Caco-2 (cell line): ENCODE measurements around the gene SSBP2. TPM values are rescaled to one million over a fixed set of nuclear protein-coding genes. Genes with fewer than 3 reads are reported as not detected.

Experiments
- BruUV-seq: library from RNA; stranded (reverse); fragments of 400-500 nt; replicated peaks from 2 replicates; lab custom pipeline; 2021; lab: Mats Ljungman, UMichigan
- CTCF ChIA-PET: fragments of 300-600 bp; sonication (Branson Sonifier 250); formaldehyde crosslinking; loops from one replicate; lab custom pipeline; 2022; ENCODE audit warnings: antibody characterized with exemption; lab: Charles Lee
- POLR2A ChIA-PET: fragments of 300-600 bp; sonication (Branson Sonifier 250); formaldehyde crosslinking; loops from one replicate; lab custom pipeline; 2022; ENCODE audit warnings: antibody characterized with exemption; lab: Charles Lee
- DNase-seq, 2 experiments: peaks; one replicate each; pipeline versions ENCODE4 v3.0.0 to v3.0.0-alpha.2; 2020 to 2022
- H3K27me3 ChIP-seq: replicated peaks from 2 replicates; pipeline ENCODE4 v1.6.0; 2011; ENCODE audit warnings: low read length; ENCODE audit not compliant: control insufficient read depth, insufficient read depth
- H3K36me3 ChIP-seq: 2 replicates; pipeline ENCODE4 v1.5.1; 2011; ENCODE audit warnings: low read length; ENCODE audit not compliant: control insufficient read depth, insufficient read depth
- H3K4me1 ChIP-seq: fragments of 250-450 bp; sonication (Bioruptor Pico); 2 replicates; pipeline ENCODE4 v1.5.1; 2020; ENCODE audit warnings: mild to moderate bottlenecking
- H3K4me3 ChIP-seq: 2 replicates; pipeline ENCODE4 v1.5.1; 2011; ENCODE audit warnings: low read depth, mild to moderate bottlenecking, control low read depth, low read length
- H3K9me3 ChIP-seq: fragments of 250-450 bp; sonication (Bioruptor Pico); 2 replicates; pipeline ENCODE4 v1.5.1; 2020; ENCODE audit warnings: mild to moderate bottlenecking, moderate library complexity
- H3K27ac Mint-ChIP-seq: one replicate; pipeline ENCODE4 v1.8.0; 2022; ENCODE audit warnings: mixed read lengths; ENCODE audit not compliant: unreplicated experiment
- H3K27me3 Mint-ChIP-seq: one replicate; pipeline ENCODE4 v1.8.0; 2022; ENCODE audit warnings: mixed read lengths; ENCODE audit not compliant: insufficient read depth, unreplicated experiment
- H3K36me3 Mint-ChIP-seq: one replicate; pipeline ENCODE4 v1.8.0; 2022; ENCODE audit warnings: mild to moderate bottlenecking, mixed read lengths; ENCODE audit not compliant: insufficient read depth, unreplicated experiment
- H3K4me1 Mint-ChIP-seq: one replicate; pipeline ENCODE4 v1.8.0; 2022; ENCODE audit warnings: low read depth, mixed read lengths; ENCODE audit not compliant: unreplicated experiment
- H3K4me3 Mint-ChIP-seq: one replicate; pipeline ENCODE4 v1.8.0; 2022; ENCODE audit warnings: mild to moderate bottlenecking, moderate library complexity, mixed read lengths; ENCODE audit not compliant: unreplicated experiment
- H3K9me3 Mint-ChIP-seq: one replicate; pipeline ENCODE4 v1.8.0; 2022; ENCODE audit warnings: mixed read lengths; ENCODE audit not compliant: unreplicated experiment
- intact Hi-C: fragments of 100-400 bp; cut with micrococcal nuclease; formaldehyde crosslinking; loops from one replicate; pipeline ENCODE4 v1.10.0; 2022; ENCODE audit not compliant: unreplicated experiment
- total RNA-seq: library from RNA; stranded (reverse); gene quantifications from 2 replicates; pipeline ENCODE4 v1.2.3, GENCODE V29; 2022
- TF ChIP-seq, protein P1 (sequence below), 2 experiments: fragments of 200-600 bp in 1 of 2; IDR thresholded peaks; 1 replicate in 1 of 2; 2 replicates in 1 of 2; pipeline versions ENCODE4 v1.5.1 to v1.8.0; 2011 to 2022; ENCODE audit warnings: antibody characterized with exemption in 1 of 2, control low read depth in 1 of 2, inconsistent platforms in 1 of 2, low read depth in 1 of 2, low read length in 1 of 2, mild to moderate bottlenecking in 1 of 2, moderate library complexity in 1 of 2; ENCODE audit not compliant: insufficient read depth in 1 of 2, severe bottlenecking in 1 of 2, unreplicated experiment in 1 of 2

Gene SSBP2
- total RNA-seq, 1 experiment from 2014 or later: 2.5 TPM

DNA sequence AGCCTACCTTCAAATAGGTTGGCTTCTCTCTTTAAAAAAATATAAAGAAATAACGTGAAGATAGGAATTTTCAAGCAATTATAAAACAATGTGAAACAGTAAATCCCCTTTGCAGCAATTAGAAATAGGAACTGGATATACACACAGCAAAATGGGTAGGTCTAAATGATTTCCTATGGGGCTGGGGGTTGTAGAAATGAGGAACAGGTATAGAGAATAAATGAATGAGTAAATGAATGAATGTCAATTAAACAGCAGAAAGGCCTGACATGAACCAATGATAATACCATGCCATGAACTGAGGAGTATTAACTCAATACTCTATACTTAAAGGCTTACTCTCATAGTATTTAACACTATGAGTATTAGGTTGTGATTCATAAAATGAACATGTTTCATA lies 21.6 kb downstream of the SSBP2 start:
- no peaks in the 10 kb centered on the region for H3K4me1 ChIP-seq
- BruUV-seq: no TSS peak
- DNase-seq: no peak
- POLR2A ChIA-PET: no interaction called here
- no peak overlapping the region for H3K4me3 Mint-ChIP-seq
- H3K4me1 Mint-ChIP-seq: no peaks in the 10 kb centered on the region
- H3K27ac Mint-ChIP-seq: no peak overlapping the region
- TF ChIP-seq, protein P1, sequence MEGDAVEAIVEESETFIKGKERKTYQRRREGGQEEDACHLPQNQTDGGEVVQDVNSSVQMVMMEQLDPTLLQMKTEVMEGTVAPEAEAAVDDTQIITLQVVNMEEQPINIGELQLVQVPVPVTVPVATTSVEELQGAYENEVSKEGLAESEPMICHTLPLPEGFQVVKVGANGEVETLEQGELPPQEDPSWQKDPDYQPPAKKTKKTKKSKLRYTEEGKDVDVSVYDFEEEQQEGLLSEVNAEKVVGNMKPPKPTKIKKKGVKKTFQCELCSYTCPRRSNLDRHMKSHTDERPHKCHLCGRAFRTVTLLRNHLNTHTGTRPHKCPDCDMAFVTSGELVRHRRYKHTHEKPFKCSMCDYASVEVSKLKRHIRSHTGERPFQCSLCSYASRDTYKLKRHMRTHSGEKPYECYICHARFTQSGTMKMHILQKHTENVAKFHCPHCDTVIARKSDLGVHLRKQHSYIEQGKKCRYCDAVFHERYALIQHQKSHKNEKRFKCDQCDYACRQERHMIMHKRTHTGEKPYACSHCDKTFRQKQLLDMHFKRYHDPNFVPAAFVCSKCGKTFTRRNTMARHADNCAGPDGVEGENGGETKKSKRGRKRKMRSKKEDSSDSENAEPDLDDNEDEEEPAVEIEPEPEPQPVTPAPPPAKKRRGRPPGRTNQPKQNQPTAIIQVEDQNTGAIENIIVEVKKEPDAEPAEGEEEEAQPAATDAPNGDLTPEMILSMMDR (IDR thresholded peaks at IDR 0.05; ENCODE audit: insufficient read depth in 1 of 2, low read depth in 1 of 2, low read length in 1 of 2, severe bottlenecking in 1 of 2, unreplicated experiment in 1 of 2): no peak
- CTCF ChIA-PET: no interaction called here
- no peak overlapping the region for H3K4me3 ChIP-seq
- H3K9me3 ChIP-seq: no peaks in the 10 kb centered on the region
- no peaks in the 10 kb centered on the region for H3K36me3 Mint-ChIP-seq
- intact Hi-C loops: no loop called here
- H3K27me3 ChIP-seq: no peaks in the 10 kb centered on the region
- H3K9me3 Mint-ChIP-seq: no peaks in the 10 kb centered on the region
- no peaks in the 10 kb centered on the region for H3K36me3 ChIP-seq
- peaks cover 6% of the 10 kb centered on the region for H3K27me3 Mint-ChIP-seq

DNA sequence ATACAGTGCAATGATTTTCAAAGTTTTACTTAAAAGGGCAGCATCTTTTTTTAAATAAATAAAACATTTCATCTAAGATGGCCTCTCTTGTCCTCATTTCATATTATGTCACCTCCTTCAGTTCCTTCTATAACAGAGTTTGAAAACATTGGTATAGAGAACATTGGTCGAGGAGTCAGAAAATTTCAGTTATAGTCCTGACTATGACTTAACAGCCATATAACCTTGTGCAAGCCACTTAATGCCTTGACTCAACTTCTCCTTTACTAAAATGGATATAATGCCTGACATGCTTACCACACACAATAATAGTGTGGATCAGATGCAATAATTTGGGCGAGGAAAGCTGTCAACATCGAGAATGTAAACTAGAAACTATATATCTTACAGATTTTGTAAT lies 22.6 kb downstream of the SSBP2 start:
- Mint-ChIP-seq H3K27me3 (peaks cover 11% of the 10 kb centered on the region), H3K36me3 (no peaks in the 10 kb centered on the region), H3K9me3 (no peaks in the 10 kb centered on the region), H3K4me3 (no peak overlapping the region), H3K27ac (no peak overlapping the region), H3K4me1 (no peaks in the 10 kb centered on the region)
- TF ChIP-seq, protein P1 (IDR thresholded peaks at IDR 0.05; ENCODE audit: insufficient read depth in 1 of 2, low read depth in 1 of 2, low read length in 1 of 2, severe bottlenecking in 1 of 2, unreplicated experiment in 1 of 2): no peak
- no peaks in the 10 kb centered on the region for H3K4me1 ChIP-seq
- ChIA-PET CTCF (no interaction called here), POLR2A (no interaction called here)
- no peak overlapping the region for H3K4me3 ChIP-seq
- no peaks in the 10 kb centered on the region for H3K27me3 ChIP-seq
- no peak for DNase-seq
- no peaks in the 10 kb centered on the region for H3K36me3 ChIP-seq
- no peaks in the 10 kb centered on the region for H3K9me3 ChIP-seq
- BruUV-seq: no TSS peak
- intact Hi-C loops: no loop called here

DNA sequence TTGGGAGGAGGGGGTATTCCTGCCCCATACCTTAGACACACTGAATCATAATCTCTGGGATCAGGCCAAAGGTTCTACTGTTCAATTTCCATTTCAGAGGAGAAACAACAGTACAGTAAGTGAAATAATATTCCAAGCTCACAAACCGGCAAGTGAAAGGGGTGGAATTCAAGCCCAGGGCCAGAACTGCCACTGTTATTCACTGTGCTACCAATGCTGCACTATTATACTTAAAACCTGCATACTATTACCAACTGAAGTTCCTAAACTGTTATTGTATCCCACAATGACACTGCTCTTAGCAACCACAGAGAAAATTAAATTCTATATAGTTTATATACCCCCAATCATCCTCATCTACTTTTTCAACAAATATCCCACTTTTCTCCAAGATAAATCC lies 24.6 kb downstream of the SSBP2 start:
- Mint-ChIP-seq H3K36me3 (no peaks in the 10 kb centered on the region), H3K27me3 (peaks cover 11% of the 10 kb centered on the region), H3K4me3 (no peak overlapping the region), H3K4me1 (no peaks in the 10 kb centered on the region), H3K27ac (no peak overlapping the region), H3K9me3 (no peaks in the 10 kb centered on the region)
- H3K4me1 ChIP-seq: no peaks in the 10 kb centered on the region
- no peak overlapping the region for H3K4me3 ChIP-seq
- H3K36me3 ChIP-seq: no peaks in the 10 kb centered on the region
- no peak for DNase-seq
- TF ChIP-seq, protein P1 (IDR thresholded peaks at IDR 0.05; ENCODE audit: insufficient read depth in 1 of 2, low read depth in 1 of 2, low read length in 1 of 2, severe bottlenecking in 1 of 2, unreplicated experiment in 1 of 2): no peak
- intact Hi-C loops: no loop called here
- H3K27me3 ChIP-seq: no peaks in the 10 kb centered on the region
- ChIA-PET CTCF (no interaction called here), POLR2A (no interaction called here)
- no peaks in the 10 kb centered on the region for H3K9me3 ChIP-seq
- no TSS peak for BruUV-seq
